Adrenal gland (tissue), 5 donors: Measurements from ENCODE around the gene LIMS2.

Source experiments
- CTCF ChIP-seq, 6 experiments: fragments of 450-650 bp in 4 of 6; fragments of 200-600 bp in 2 of 6; sonication (generic) in 1 of 6; IDR thresholded peaks; 1 replicate in 5 of 6; 2 replicates in 1 of 6; pipeline versions ENCODE4 v1.5.1 to v1.8.0; 2016 to 2021; ENCODE audit warnings: antibody characterized with exemption in 6 of 6, mild to moderate bottlenecking in 2 of 6, moderate library complexity in 1 of 6
- POLR2A ChIP-seq, 2 donors: fragments of 450-650 bp; IDR thresholded peaks; one replicate each; pipeline ENCODE4 v1.6.1; 2017; ENCODE audit warnings: antibody characterized with exemption in 2 of 2, mild to moderate bottlenecking in 2 of 2, moderate library complexity in 1 of 2
- donor health status: DM: no; HTN: no; CAD: no.

GRCh38 chr2:127675331-127676261 is at the start of gene LIMS2:
- peak in 1 of 6 experiments; percentile 8 for TF ChIP-seq CTCF (IDR thresholded peaks at IDR 0.05)
- TF ChIP-seq POLR2A (IDR thresholded peaks at IDR 0.05): no peak
